Adrenal gland (tissue), 5 donors: ENCODE data around the gene ITPKA.

Experiments used
- POLR2A ChIP-seq, 2 donors: fragments of 450-650 bp; IDR thresholded peaks; one replicate each; pipeline ENCODE4 v1.6.1; 2017; ENCODE audit warnings: antibody characterized with exemption in 2 of 2, mild to moderate bottlenecking in 2 of 2, moderate library complexity in 1 of 2
- TF ChIP-seq, protein P1 (sequence below), 6 experiments: fragments of 450-650 bp in 4 of 6; fragments of 200-600 bp in 2 of 6; sonication (generic) in 1 of 6; IDR thresholded peaks; 1 replicate in 5 of 6; 2 replicates in 1 of 6; pipeline versions ENCODE4 v1.5.1 to v1.8.0; 2016 to 2021; ENCODE audit warnings: antibody characterized with exemption in 6 of 6, mild to moderate bottlenecking in 2 of 6, moderate library complexity in 1 of 6
- donor health status: DM: no; HTN: no; CAD: no.

DNA sequence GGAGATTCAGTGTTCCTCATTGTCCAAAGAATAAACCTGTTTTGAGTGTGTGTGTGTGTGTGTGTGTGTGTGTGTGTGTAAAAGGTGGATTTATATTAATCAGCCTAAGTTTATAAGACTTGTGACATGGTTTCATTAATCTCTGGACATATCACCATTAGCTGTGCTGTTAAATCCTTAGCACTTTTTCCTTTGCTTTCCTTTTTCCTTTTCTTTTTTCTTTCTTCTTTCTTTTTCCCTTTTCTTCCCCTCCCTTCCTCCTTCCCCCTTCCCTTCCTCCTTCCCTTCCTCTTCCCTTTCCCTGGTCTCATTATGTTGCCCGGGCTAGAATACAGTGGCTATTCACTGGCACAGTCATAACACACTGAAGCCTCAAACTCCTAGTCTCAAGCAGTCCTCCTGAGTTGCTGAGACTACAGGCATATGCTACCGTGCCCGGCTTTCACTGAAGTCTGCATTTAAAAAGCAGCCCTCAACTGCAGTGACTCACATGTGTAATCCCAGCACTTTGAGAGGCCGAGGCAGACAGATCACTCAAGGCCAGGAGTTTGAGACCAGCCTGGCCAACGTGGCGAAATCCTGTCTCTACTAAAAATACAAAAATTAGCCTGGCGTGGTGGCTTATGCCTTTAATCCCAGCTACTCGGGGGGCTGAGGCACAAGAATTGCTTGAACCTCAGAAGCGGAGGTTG, 28.6 kb upstream of the ITPKA start:
- TF ChIP-seq, protein P1, sequence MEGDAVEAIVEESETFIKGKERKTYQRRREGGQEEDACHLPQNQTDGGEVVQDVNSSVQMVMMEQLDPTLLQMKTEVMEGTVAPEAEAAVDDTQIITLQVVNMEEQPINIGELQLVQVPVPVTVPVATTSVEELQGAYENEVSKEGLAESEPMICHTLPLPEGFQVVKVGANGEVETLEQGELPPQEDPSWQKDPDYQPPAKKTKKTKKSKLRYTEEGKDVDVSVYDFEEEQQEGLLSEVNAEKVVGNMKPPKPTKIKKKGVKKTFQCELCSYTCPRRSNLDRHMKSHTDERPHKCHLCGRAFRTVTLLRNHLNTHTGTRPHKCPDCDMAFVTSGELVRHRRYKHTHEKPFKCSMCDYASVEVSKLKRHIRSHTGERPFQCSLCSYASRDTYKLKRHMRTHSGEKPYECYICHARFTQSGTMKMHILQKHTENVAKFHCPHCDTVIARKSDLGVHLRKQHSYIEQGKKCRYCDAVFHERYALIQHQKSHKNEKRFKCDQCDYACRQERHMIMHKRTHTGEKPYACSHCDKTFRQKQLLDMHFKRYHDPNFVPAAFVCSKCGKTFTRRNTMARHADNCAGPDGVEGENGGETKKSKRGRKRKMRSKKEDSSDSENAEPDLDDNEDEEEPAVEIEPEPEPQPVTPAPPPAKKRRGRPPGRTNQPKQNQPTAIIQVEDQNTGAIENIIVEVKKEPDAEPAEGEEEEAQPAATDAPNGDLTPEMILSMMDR (IDR thresholded peaks at IDR 0.05), result no peak
- no peak for TF ChIP-seq POLR2A (IDR thresholded peaks at IDR 0.05)
